Astrocyte (in vitro differentiated cells and primary cell): ENCODE data around the gene CHCHD6. TPM values are rescaled to one million over a fixed set of nuclear protein-coding genes. Genes with fewer than 3 reads are reported as not detected.

Source experiments
- DNase-seq: peaks from one replicate; pipeline ENCODE4 v3.0.0-alpha.2; 2010; ENCODE audit warnings: low read depth
- FAIRE-seq: peaks from 2 replicates; lab custom pipeline; 2011; peaks lifted over from hg19 to GRCh38; lab: Jason Lieb, UNC
- H2AFZ ChIP-seq: 2 replicates; pipeline ENCODE4 v1.6.0; 2012; ENCODE audit warnings: low read depth, low read length, inconsistent platforms
- H3K27ac ChIP-seq: 2 replicates; pipeline ENCODE4 v1.5.1; 2011; ENCODE audit warnings: low read depth, low read length, inconsistent platforms
- H3K27me3 ChIP-seq: 2 replicates; pipeline ENCODE4 v1.6.0; 2011; ENCODE audit warnings: low read length, inconsistent platforms; ENCODE audit not compliant: insufficient read depth
- H3K36me3 ChIP-seq: 2 replicates; pipeline ENCODE4 v1.5.1; 2011; ENCODE audit warnings: low read length, inconsistent platforms; ENCODE audit not compliant: insufficient read depth
- H3K4me1 ChIP-seq: 2 replicates; pipeline ENCODE4 v1.5.1; 2011; ENCODE audit warnings: low read length, inconsistent platforms; ENCODE audit not compliant: insufficient read depth
- H3K4me2 ChIP-seq: 2 replicates; pipeline ENCODE4 v1.6.0; 2012; ENCODE audit warnings: low read length, inconsistent platforms
- H3K4me3 ChIP-seq: 2 replicates; pipeline ENCODE4 v1.5.1; 2011; ENCODE audit warnings: low read depth, mild to moderate bottlenecking, low read length, inconsistent platforms; ENCODE audit not compliant: insufficient read depth
- H3K79me2 ChIP-seq: 2 replicates; pipeline ENCODE4 v1.6.0; 2012; ENCODE audit warnings: mild to moderate bottlenecking, low read length, inconsistent platforms; ENCODE audit not compliant: insufficient read depth
- H3K9ac ChIP-seq: 2 replicates; pipeline ENCODE4 v1.6.0; 2012; ENCODE audit warnings: mild to moderate bottlenecking, low read length, inconsistent platforms
- H3K9me3 ChIP-seq: 2 replicates; pipeline ENCODE4 v1.5.1; 2012; ENCODE audit warnings: low read depth, mild to moderate bottlenecking, low read length, inconsistent platforms; ENCODE audit not compliant: insufficient read depth
- H4K20me1 ChIP-seq: 2 replicates; pipeline ENCODE4 v1.6.0; 2012; ENCODE audit warnings: low read length, inconsistent platforms; ENCODE audit not compliant: insufficient read depth
- H3K27ac Mint-ChIP-seq: one replicate; pipeline ENCODE4 v1.8.0; 2021; ENCODE audit warnings: mild to moderate bottlenecking, mixed read lengths; ENCODE audit not compliant: unreplicated experiment
- H3K27me3 Mint-ChIP-seq: one replicate; pipeline ENCODE4 v1.8.0; 2021; ENCODE audit warnings: low read depth, mixed read lengths; ENCODE audit not compliant: unreplicated experiment
- H3K36me3 Mint-ChIP-seq: one replicate; pipeline ENCODE4 v1.8.0; 2021; ENCODE audit warnings: low read depth, mixed read lengths; ENCODE audit not compliant: unreplicated experiment
- H3K4me1 Mint-ChIP-seq: one replicate; pipeline ENCODE4 v1.8.0; 2021; ENCODE audit warnings: low read depth, mixed read lengths; ENCODE audit not compliant: unreplicated experiment
- H3K4me3 Mint-ChIP-seq: one replicate; pipeline ENCODE4 v1.8.0; 2021; ENCODE audit warnings: mild to moderate bottlenecking, moderate library complexity, mixed read lengths; ENCODE audit not compliant: unreplicated experiment
- H3K9me3 Mint-ChIP-seq: one replicate; pipeline ENCODE4 v1.8.0; 2021; ENCODE audit warnings: mild to moderate bottlenecking, mixed read lengths; ENCODE audit not compliant: unreplicated experiment
- EZH2 ChIP-seq: IDR thresholded peaks from 2 replicates; pipeline ENCODE4 v1.6.1; 2012; ENCODE audit warnings: mild to moderate bottlenecking, low read length, inconsistent platforms; ENCODE audit not compliant: insufficient read depth
- total RNA-seq: library from RNA; stranded (reverse); gene quantifications from 2 replicates; pipeline ENCODE4 v1.2.1, GENCODE V29; 2021
- TF ChIP-seq, protein P1 (sequence below): IDR thresholded peaks from 2 replicates; pipeline ENCODE4 v1.5.1; 2011; ENCODE audit warnings: low read depth, mild to moderate bottlenecking, inconsistent platforms, low read length, moderate library complexity; ENCODE audit not compliant: insufficient read depth

CHCHD6 gene
- total RNA-seq, 1 donor from 2014 or later = 21.1 TPM

DNA sequence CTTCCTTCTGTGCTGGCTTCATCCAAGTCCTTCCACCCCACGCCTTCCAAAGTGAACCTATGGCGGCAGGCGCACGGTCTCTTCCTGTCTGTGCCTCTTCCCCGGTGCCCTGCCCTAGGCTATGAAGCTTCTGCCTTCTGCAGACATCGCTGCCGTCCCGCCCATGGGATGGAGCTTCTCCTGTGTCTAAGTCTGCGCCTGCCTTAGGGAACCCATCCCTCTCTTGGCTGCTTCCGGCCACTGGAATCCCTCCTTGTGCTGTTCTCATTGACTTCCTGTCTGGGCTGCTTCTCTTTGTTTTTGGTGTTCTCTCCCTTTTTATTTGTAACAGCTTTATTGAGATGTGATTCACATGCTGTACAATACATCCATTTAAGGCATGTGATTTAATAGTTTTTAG, 17.2 kb downstream of the CHCHD6 start:
- H3K36me3 ChIP-seq = no peaks in the 10 kb centered on the region
- no peak overlapping the region for H3K27ac Mint-ChIP-seq
- DNase-seq (no peak), FAIRE-seq (no peak)
- H3K27ac ChIP-seq = no peak overlapping the region
- H3K27me3 ChIP-seq = no peaks in the 10 kb centered on the region
- no peaks in the 10 kb centered on the region for H3K27me3 Mint-ChIP-seq
- H3K4me1 ChIP-seq = no peaks in the 10 kb centered on the region
- peaks cover 18% of the 10 kb centered on the region for H3K9me3 Mint-ChIP-seq
- no peak overlapping the region for H3K9ac ChIP-seq
- H2AFZ ChIP-seq = no peak overlapping the region
- H3K9me3 ChIP-seq = no peaks in the 10 kb centered on the region
- no peak overlapping the region for H3K4me3 Mint-ChIP-seq
- H3K4me2 ChIP-seq = no peak overlapping the region
- no peak for TF ChIP-seq EZH2
- TF ChIP-seq, protein P1, sequence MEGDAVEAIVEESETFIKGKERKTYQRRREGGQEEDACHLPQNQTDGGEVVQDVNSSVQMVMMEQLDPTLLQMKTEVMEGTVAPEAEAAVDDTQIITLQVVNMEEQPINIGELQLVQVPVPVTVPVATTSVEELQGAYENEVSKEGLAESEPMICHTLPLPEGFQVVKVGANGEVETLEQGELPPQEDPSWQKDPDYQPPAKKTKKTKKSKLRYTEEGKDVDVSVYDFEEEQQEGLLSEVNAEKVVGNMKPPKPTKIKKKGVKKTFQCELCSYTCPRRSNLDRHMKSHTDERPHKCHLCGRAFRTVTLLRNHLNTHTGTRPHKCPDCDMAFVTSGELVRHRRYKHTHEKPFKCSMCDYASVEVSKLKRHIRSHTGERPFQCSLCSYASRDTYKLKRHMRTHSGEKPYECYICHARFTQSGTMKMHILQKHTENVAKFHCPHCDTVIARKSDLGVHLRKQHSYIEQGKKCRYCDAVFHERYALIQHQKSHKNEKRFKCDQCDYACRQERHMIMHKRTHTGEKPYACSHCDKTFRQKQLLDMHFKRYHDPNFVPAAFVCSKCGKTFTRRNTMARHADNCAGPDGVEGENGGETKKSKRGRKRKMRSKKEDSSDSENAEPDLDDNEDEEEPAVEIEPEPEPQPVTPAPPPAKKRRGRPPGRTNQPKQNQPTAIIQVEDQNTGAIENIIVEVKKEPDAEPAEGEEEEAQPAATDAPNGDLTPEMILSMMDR = no peak
- H3K4me1 Mint-ChIP-seq = no peaks in the 10 kb centered on the region
- H3K4me3 ChIP-seq = no peak overlapping the region
- peaks cover 15% of the 10 kb centered on the region for H3K36me3 Mint-ChIP-seq
- H3K79me2 ChIP-seq = peaks cover 8% of the 10 kb centered on the region
- peaks cover 22% of the 10 kb centered on the region for H4K20me1 ChIP-seq

DNA sequence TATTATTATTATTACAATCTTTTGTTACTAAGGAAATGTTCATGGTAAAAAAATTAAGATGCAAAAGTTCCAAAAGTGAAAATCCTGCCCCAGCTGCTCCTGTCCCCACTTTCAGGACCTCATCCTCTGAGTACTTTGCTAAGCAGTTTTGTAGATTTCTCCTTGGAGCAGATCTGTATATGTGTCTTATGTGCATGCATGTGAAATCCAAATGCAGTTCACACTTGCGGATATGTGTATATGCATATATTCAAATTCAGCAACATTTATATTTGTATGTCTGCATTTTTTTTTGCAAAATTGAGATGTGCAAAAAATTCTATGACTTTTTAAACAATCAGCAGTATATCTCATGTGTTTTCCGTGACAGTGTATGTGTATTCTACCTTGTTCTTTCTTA, 19.2 kb downstream of the CHCHD6 start:
- no peaks in the 10 kb centered on the region for H3K9me3 ChIP-seq
- no peak for DNase-seq

DNA sequence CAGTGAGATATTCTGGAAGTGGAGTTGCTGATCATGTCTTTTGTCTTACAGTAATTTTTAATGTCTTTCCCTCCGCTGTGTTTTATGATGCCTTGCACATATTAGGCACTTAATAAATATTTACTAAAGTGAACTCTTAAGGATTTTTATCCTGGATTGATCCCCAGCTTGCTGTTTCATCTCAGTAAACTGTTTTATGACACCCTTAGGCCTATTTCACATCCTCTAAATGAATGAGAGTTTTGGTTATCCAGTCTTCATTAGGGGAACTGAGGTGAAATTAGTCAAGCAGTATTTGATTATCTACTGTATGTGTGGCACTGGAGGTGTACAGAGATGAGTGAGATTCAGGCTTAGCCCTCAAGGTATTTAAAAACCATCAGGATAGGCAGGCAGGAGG, 19.8 kb downstream of the CHCHD6 start:
- Histone ChIP-seq H4K20me1 (peaks cover 10% of the 10 kb centered on the region), H3K9ac (no peak overlapping the region), H3K4me2 (no peak overlapping the region), H3K9me3 (no peaks in the 10 kb centered on the region), H3K79me2 (peaks cover 4% of the 10 kb centered on the region), H2AFZ (no peak overlapping the region), H3K27me3 (no peaks in the 10 kb centered on the region), H3K4me1 (no peaks in the 10 kb centered on the region), H3K36me3 (no peaks in the 10 kb centered on the region), H3K27ac (no peak overlapping the region), H3K4me3 (no peak overlapping the region)
- no peaks in the 10 kb centered on the region for H3K4me1 Mint-ChIP-seq
- TF ChIP-seq EZH2 = no peak
- TF ChIP-seq, protein P1 = no peak
- no peaks in the 10 kb centered on the region for H3K27me3 Mint-ChIP-seq
- DNase-seq (no peak), FAIRE-seq (no peak)
- peaks cover 26% of the 10 kb centered on the region for H3K36me3 Mint-ChIP-seq
- H3K27ac Mint-ChIP-seq = no peak overlapping the region
- peaks cover 23% of the 10 kb centered on the region for H3K9me3 Mint-ChIP-seq
- no peak overlapping the region for H3K4me3 Mint-ChIP-seq

More for the DNA sequence above, 19.2 kb downstream of the CHCHD6 start:
- H3K36me3 ChIP-seq = no peaks in the 10 kb centered on the region
- no peak overlapping the region for H3K4me3 ChIP-seq
- H3K4me2 ChIP-seq = no peak overlapping the region
- FAIRE-seq = no peak
- no peak overlapping the region for H3K4me3 Mint-ChIP-seq
- peaks cover 7% of the 10 kb centered on the region for H3K79me2 ChIP-seq
- H3K9me3 Mint-ChIP-seq = peaks cover 23% of the 10 kb centered on the region
- TF ChIP-seq, protein P1 = no peak
- TF ChIP-seq EZH2 = no peak
- no peaks in the 10 kb centered on the region for H3K4me1 ChIP-seq
- H3K4me1 Mint-ChIP-seq = no peaks in the 10 kb centered on the region
- H3K27ac ChIP-seq = no peak overlapping the region
- H3K27ac Mint-ChIP-seq = no peak overlapping the region
- H4K20me1 ChIP-seq = peaks cover 15% of the 10 kb centered on the region
- H2AFZ ChIP-seq = no peak overlapping the region
- no peaks in the 10 kb centered on the region for H3K27me3 Mint-ChIP-seq
- H3K27me3 ChIP-seq = no peaks in the 10 kb centered on the region
- H3K9ac ChIP-seq = no peak overlapping the region
- peaks cover 26% of the 10 kb centered on the region for H3K36me3 Mint-ChIP-seq
